ENCODE measurements around the gene FAM20A.

The FAM20A gene

DNA sequence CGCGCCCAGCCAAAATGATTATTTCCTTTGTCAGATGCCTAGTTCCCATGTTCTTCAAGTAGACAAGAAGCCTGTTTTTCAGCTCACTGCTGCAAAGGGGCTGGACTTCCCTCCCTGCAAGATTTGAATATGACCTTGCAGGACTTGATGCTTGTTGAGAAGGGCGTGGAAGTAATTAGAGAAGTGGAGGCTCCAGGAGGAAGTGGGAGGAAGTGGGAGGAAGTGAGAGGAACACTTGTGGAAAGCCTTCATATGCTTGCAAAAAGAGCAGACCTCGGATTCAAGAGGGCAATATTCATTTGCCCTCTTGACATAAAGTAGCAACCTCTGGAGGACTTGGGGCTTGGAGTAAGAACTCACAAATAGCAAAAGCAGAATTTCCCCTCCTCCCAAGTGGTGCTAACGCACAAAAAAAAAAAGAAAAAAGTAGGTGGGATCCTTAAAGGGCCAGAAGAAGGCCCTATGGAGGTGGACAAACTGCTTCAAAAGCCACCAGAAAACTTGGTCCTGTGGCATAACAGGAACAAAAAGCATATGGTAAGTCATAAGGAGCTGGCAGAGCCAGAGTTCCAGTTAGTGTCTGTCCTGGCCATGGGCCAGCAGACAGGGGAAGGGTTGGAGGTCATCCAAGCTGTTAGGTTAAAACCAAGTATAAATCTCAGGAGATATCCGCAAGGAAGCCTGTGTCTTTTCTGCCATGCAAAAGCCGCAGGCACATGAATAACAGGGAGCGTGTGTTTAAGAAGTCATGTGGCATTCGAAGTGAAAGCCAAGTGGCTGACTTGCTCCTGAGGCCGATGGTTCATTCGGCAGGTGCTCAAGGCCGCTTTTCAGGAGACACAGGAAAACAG lies 109.6 kb downstream of the FAM20A start:
- no peak for TF ChIP-seq CTCF (IDR thresholded peaks at IDR 0.05; ENCODE audit: low read depth, low read length, missing control alignments)
- no peak for DNase-seq (ENCODE audit: extremely low read depth, low read depth)
- H3K4me3 ChIP-seq (replicated peaks; ENCODE audit: low read depth, low read length), result no peak overlapping the region

DNA sequence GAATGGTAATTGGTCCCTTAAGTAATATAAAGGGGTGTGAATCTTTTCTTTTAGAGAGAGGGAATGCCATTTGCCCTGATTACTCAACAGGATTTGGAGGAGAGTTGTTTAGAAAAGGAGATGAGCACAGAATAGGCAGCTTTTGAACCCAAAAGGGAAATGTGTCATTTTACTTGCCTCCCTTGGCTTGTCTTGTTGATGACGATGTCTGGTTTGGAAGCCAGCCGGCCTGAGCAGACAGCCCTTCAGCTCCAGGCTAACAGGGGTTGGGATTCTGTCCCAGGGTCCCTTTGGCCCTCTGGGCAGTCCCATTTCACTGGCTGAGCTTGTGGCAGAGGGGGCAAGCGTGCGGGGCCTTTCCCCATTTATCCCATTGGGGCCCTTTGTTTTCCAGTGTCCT lies 111.2 kb downstream of the FAM20A start:
- no peak overlapping the region for H3K4me3 ChIP-seq (replicated peaks; ENCODE audit: low read depth, low read length)
- TF ChIP-seq CTCF (IDR thresholded peaks at IDR 0.05; ENCODE audit: low read depth, low read length, missing control alignments), result no peak

More for the DNA sequence above, 111.2 kb downstream of the FAM20A start:
- no peak for DNase-seq (ENCODE audit: extremely low read depth, low read depth)
